ENCODE data around the gene CYP2R1. TPM values are rescaled to one million over a fixed set of nuclear protein-coding genes. Genes with fewer than 3 reads are reported as not detected.

CYP2R1 gene
- total and polyA plus RNA-seq, 10 donors: 9.6 to 45.0 (median 21.3) TPM

GRCh38 chr11:14930369-14930768, 38.3 kb upstream of the CYP2R1 start:
- no peak overlapping the region for H3K4me3 ChIP-seq
- no peaks in the 10 kb centered on the region for H3K36me3 ChIP-seq
- WGBS, 5 donors: 73 to 94% (median 85%) methylated on average over 2 of the region's 2 CpGs
- TF ChIP-seq POLR2AphosphoS5 (IDR thresholded peaks at IDR 0.05): no peak
- TF ChIP-seq POLR2A (IDR thresholded peaks at IDR 0.05): no peak
- no peak for TF ChIP-seq CTCF (IDR thresholded peaks at IDR 0.05 in 8 of 11, conservative IDR thresholded peaks at IDR 0.05 in 3 of 11)
- intact Hi-C loops (cut with DNase I; ENCODE audit: low total_unique reads): no loop called here
- peaks cover 0 to 12% (median 0%) of the 10 kb centered on the region in 7 donors for H3K27me3 ChIP-seq (replicated peaks in 1 of 7)
- peaks cover 0 to 19% (median 9%) of the 10 kb centered on the region in 8 donors for H3K9me3 ChIP-seq
- no peak overlapping the region for H3K27ac ChIP-seq
- no peaks in the 10 kb centered on the region for H3K4me1 ChIP-seq
- no peak for DNase-seq

GRCh38 chr11:14927146-14927545, 35.1 kb upstream of the CYP2R1 start:
- Histone ChIP-seq H3K9me3 (peaks cover 0 to 19% (median 9%) of the 10 kb centered on the region in 8 donors), H3K27me3 (replicated peaks in 1 of 7) (peaks cover 0 to 12% (median 0%) of the 10 kb centered on the region in 7 donors), H3K27ac (no peak overlapping the region), H3K4me1 (no peaks in the 10 kb centered on the region), H3K36me3 (no peaks in the 10 kb centered on the region), H3K4me3 (no peak overlapping the region)
- no peak for DNase-seq
- intact Hi-C loops (cut with DNase I; ENCODE audit: low total_unique reads): no loop called here
- TF ChIP-seq POLR2A (IDR thresholded peaks at IDR 0.05): no peak
- TF ChIP-seq CTCF (IDR thresholded peaks at IDR 0.05 in 8 of 11, conservative IDR thresholded peaks at IDR 0.05 in 3 of 11): no peak
- TF ChIP-seq POLR2AphosphoS5 (IDR thresholded peaks at IDR 0.05): no peak

- H3K27me3 ChIP-seq (replicated peaks in 1 of 7): peaks cover 0 to 2% (median 0%) of the 10 kb centered on the region in 7 donors
- H3K4me3 ChIP-seq: no peak overlapping the region
- 82 to 91% (median 87%) methylated on average over 3 of the region's 3 CpGs for WGBS, 5 donors
- H3K27ac ChIP-seq: no peak overlapping the region
- peaks cover 0 to 19% (median 9%) of the 10 kb centered on the region in 8 donors for H3K9me3 ChIP-seq
- no peak for TF ChIP-seq CTCF (IDR thresholded peaks at IDR 0.05 in 8 of 11, conservative IDR thresholded peaks at IDR 0.05 in 3 of 11)
- no peak for TF ChIP-seq POLR2A (IDR thresholded peaks at IDR 0.05)
- TF ChIP-seq POLR2AphosphoS5 (IDR thresholded peaks at IDR 0.05): no peak
- no peak for DNase-seq
- H3K36me3 ChIP-seq: no peaks in the 10 kb centered on the region
- no peaks in the 10 kb centered on the region for H3K4me1 ChIP-seq
- intact Hi-C loops (cut with DNase I; ENCODE audit: low total_unique reads): no loop called here
Measured at GRCh38 chr11:14924318-14924717, 32.3 kb upstream of the CYP2R1 start.

- DNase-seq: no peak
- WGBS, 5 donors: 84 to 97% (median 93%) methylated on average over 1 of the region's 1 CpG
- Histone ChIP-seq H3K27ac (no peak overlapping the region), H3K9me3 (peaks cover 0 to 6% (median 0%) of the 10 kb centered on the region in 8 donors), H3K4me3 (no peak overlapping the region), H3K36me3 (no peaks in the 10 kb centered on the region), H3K27me3 (replicated peaks in 1 of 7) (peaks cover 0 to 11% (median 0%) of the 10 kb centered on the region in 7 donors), H3K4me1 (no peaks in the 10 kb centered on the region)
- TF ChIP-seq POLR2AphosphoS5 (IDR thresholded peaks at IDR 0.05): no peak
- TF ChIP-seq CTCF (IDR thresholded peaks at IDR 0.05 in 8 of 11, conservative IDR thresholded peaks at IDR 0.05 in 3 of 11): no peak
- no peak for TF ChIP-seq POLR2A (IDR thresholded peaks at IDR 0.05)
- intact Hi-C loops (cut with DNase I; ENCODE audit: low total_unique reads): no loop called here
Measured at GRCh38 chr11:14916403-14916802, 24.4 kb upstream of the CYP2R1 start.

All from spleen (tissue), 11 donors.